ENCODE measurements around the gene HMG20A.

HMG20A gene

GRCh38 chr15:77480859-77481633 is 60.4 kb downstream of the HMG20A start:
- no peak for DNase-seq

GRCh38 chr15:77481670-77482069 is 61.0 kb downstream of the HMG20A start:
- no peak for DNase-seq

GRCh38 chr15:77482570-77482969 is 61.9 kb downstream of the HMG20A start:
- DNase-seq, result no peak

GRCh38 chr15:77483425-77484140 is 62.9 kb downstream of the HMG20A start:
- DNase-seq, result no peak

- no peak for DNase-seq
Measured at GRCh38 chr15:77484994-77485393, 64.3 kb downstream of the HMG20A start.

- no peak for DNase-seq
Measured at GRCh38 chr15:77486542-77487468, 66.1 kb downstream of the HMG20A start.

GRCh38 chr15:77487469-77487842 is 66.8 kb downstream of the HMG20A start:
- no peak for DNase-seq

GRCh38 chr15:77487888-77488287 is 67.2 kb downstream of the HMG20A start:
- no peak for DNase-seq

- no peak for DNase-seq
Measured at GRCh38 chr15:77489647-77490046, 69.0 kb downstream of the HMG20A start.

- DNase-seq, result no peak
Measured at GRCh38 chr15:77493324-77493907, 72.7 kb downstream of the HMG20A start.

- DNase-seq, result no peak
Measured at GRCh38 chr15:77494073-77494867, 73.6 kb downstream of the HMG20A start.

GRCh38 chr15:77494964-77495363 is 74.3 kb downstream of the HMG20A start:
- no peak for DNase-seq

GRCh38 chr15:77495838-77496596 is 75.3 kb downstream of the HMG20A start:
- DNase-seq, result no peak

GRCh38 chr15:77496715-77497109 is 76.0 kb downstream of the HMG20A start:
- peak; percentile 60 for DNase-seq

- DNase-seq, result no peak
Measured at GRCh38 chr15:77497110-77497737, 76.5 kb downstream of the HMG20A start.

GRCh38 chr15:77497942-77498361 is 77.3 kb downstream of the HMG20A start:
- no peak for DNase-seq

GRCh38 chr15:77499087-77499760 is 78.5 kb downstream of the HMG20A start:
- no peak for DNase-seq

GRCh38 chr15:77500989-77501388 is 80.3 kb downstream of the HMG20A start:
- no peak for DNase-seq

GRCh38 chr15:77502379-77503095 is 81.8 kb downstream of the HMG20A start:
- no peak for DNase-seq
